ENCODE data around the gene PHTF2.

PHTF2 gene

GRCh38 chr7:77933394-77933793 lies 134.8 kb downstream of the PHTF2 start:
- H3K4me3 ChIP-seq (ENCODE audit: low read depth, low read length) = no peak overlapping the region
- DNase-seq (ENCODE audit: low read depth) = peak; percentile 39
- TF ChIP-seq CTCF (conservative IDR thresholded peaks at IDR 0.05; ENCODE audit: low read depth, low read length) = no peak

GRCh38 chr7:77935652-77936348 lies 137.2 kb downstream of the PHTF2 start:
- peak; percentile 19 for DNase-seq (ENCODE audit: low read depth)
- no peak for TF ChIP-seq CTCF (conservative IDR thresholded peaks at IDR 0.05; ENCODE audit: low read depth, low read length)
- H3K4me3 ChIP-seq (ENCODE audit: low read depth, low read length) = no peak overlapping the region

GRCh38 chr7:77940647-77941046 lies 142.1 kb downstream of the PHTF2 start:
- H3K4me3 ChIP-seq (ENCODE audit: low read depth, low read length) = no peak overlapping the region
- DNase-seq (ENCODE audit: low read depth) = peak; percentile 67
- TF ChIP-seq CTCF (conservative IDR thresholded peaks at IDR 0.05; ENCODE audit: low read depth, low read length) = peak; percentile 79

GRCh38 chr7:77942431-77942830 lies 143.9 kb downstream of the PHTF2 start:
- TF ChIP-seq CTCF (conservative IDR thresholded peaks at IDR 0.05; ENCODE audit: low read depth, low read length) = no peak
- DNase-seq (ENCODE audit: low read depth) = no peak
- H3K4me3 ChIP-seq (ENCODE audit: low read depth, low read length) = no peak overlapping the region

GRCh38 chr7:77944183-77945182 lies 145.9 kb downstream of the PHTF2 start:
- TF ChIP-seq CTCF (conservative IDR thresholded peaks at IDR 0.05; ENCODE audit: low read depth, low read length) = no peak
- no peak overlapping the region for H3K4me3 ChIP-seq (ENCODE audit: low read depth, low read length)
- DNase-seq (ENCODE audit: low read depth) = no peak

GRCh38 chr7:77950548-77950947 lies 152.0 kb downstream of the PHTF2 start:
- no peak for TF ChIP-seq CTCF (conservative IDR thresholded peaks at IDR 0.05; ENCODE audit: low read depth, low read length)
- no peak overlapping the region for H3K4me3 ChIP-seq (ENCODE audit: low read depth, low read length)
- DNase-seq (ENCODE audit: low read depth) = no peak

All from choroid plexus epithelial cell (primary cell).